NCI-H82 (cell line): ENCODE measurements around the gene ADI1.

ENCODE experiments used
- DNase-seq: peaks from one replicate; lab custom pipeline; 2025; lab: John Stamatoyannopoulos, UW

Gene ADI1, protein sequence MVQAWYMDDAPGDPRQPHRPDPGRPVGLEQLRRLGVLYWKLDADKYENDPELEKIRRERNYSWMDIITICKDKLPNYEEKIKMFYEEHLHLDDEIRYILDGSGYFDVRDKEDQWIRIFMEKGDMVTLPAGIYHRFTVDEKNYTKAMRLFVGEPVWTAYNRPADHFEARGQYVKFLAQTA

DNA sequence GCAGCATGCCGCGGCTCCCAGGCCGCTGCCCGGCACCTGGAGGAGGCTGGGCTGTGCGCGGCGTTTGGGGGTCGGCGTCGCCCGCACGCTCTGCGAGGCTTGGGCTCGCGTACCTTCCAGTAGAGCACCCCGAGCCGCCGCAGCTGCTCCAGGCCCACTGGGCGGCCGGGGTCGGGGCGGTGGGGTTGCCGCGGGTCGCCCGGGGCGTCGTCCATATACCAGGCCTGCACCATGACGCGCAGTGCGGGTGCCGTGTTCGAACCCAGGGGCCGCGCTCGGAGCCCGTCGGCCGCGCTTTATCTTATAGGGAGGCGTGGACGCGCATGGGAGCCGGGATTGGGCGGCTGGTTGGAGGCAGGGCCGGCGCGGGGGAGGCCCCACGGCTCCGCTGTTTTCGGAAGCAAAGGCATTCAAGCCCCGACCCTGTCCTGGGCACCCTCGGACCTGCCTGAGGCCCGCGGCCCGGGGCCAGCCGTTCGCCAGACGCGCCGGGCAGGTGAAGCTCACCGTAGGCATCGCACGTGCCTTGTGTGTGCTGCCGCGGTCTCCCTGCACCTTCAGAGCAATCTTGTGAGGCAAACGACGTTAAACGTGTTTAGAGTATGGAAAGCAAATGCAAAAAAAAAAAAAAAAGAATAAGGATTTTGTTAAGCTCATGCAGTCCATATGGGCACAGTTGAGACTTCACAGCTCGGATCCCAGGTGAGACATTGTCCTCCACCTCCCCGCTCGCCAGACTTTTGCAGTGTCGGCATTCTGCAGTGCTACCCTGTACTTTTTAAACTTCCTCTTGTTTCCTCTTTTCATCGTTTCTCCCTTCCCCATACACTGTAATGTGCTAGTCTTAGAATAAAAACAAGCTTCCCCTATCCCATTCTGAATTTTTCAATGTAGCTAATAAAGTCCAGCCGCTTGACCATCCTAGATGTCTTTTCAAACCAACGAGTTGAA is at the start of gene ADI1:
TSS of gene ADI1 (minus strand) at position 277 of the 951 bp plus-strand sequence. CDS start at position 233, 44 bp downstream.
- DNase-seq: peak; percentile 92

- DNase-seq: no peak
Observed at GRCh38 chr2:3566806-3567205, 47.5 kb upstream of the ADI1 start.

DNA sequence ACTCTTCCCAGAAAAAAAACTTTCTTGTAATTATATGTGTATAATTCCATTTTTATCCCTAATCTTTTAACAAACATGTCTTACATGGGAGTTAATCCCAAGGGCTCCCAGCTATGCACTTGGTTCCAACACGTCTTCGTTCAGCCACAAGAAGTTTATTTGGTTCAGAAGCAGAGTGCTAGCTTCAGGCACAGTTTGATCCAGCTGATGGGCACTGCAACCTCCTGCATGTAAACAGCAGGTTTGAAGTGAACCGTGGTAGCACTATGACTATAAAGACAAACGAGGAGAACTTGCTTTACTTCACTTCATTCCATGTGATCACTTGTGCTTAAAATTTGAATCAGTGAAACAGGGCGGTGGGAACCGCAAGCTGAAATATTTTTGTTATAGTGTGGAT is 45.8 kb upstream of the ADI1 start:
- no peak for DNase-seq

DNA sequence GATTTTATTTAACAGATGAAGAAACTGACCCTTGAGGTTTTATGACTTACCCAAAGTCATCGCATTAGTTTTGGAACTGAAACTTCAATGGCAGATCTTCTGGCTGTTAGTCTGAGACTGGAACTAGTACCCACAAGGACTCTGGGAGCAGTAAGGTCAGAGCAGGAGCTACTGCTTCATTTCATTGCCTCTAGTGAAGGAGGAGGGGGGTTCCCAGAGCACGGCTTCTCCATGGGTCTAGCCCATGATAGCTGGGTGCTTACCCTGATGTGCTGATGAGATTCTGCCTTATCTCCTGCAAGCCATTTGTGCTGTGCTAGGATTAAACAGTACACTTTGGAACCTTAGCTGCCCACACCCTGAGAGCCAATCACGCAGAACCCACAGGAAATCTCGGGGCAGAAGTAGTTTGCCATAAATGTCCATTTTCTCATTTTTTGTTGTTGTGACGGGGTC is 44.2 kb upstream of the ADI1 start:
- DNase-seq: no peak

GRCh38 chr2:3558205-3559014 is 39.1 kb upstream of the ADI1 start, which contains the start of gene RNASEH1:
Gene RNASEH1, minus strand, starts transcription at chr2:3558333. Its CDS starts 73 bp downstream, at chr2:3558260.
- peak; percentile 100 for DNase-seq

- no peak for DNase-seq
Observed at GRCh38 chr2:3557639-3558204, 38.4 kb upstream of the ADI1 start.

DNA sequence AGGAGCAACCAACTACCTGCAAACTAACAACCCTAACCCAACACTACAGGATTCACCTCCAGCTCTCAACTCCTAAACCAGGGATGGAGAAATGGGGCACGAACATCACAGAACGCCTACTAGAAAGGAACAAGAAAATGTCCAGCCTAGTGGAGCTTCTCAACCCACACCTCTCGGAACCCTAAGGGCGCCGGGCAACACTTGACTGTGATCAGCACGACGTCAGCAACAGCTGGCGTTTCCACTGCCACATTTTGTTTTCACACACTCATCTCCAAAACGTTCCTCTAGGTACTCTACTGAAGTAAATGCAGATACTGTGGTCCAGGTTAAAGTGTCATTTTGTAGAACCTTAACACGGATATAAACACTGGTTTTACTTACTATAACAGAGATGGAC is 34.6 kb upstream of the ADI1 start:
- DNase-seq: no peak

DNA sequence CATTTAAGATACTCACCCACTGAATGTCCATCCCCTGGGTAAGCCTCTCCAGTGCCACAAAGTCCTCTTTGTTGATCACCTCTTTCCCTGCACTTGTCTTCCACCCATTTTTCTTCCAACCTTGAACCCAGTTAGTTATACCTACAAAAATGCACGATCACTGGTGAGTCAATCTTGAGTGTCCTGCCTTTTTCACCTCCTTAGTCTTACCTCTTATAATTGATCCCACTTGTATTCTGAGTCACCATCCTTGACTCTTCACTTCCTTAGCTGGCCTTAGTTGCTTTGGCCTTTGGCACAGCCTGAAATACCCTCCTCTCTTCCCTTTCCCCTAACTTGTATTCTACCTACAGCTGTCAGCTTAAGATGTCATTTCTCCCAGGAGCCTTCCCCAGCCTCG is 28.6 kb upstream of the ADI1 start:
- no peak for DNase-seq

GRCh38 chr2:3545788-3546478 is 26.6 kb upstream of the ADI1 start:
- DNase-seq: no peak

DNA sequence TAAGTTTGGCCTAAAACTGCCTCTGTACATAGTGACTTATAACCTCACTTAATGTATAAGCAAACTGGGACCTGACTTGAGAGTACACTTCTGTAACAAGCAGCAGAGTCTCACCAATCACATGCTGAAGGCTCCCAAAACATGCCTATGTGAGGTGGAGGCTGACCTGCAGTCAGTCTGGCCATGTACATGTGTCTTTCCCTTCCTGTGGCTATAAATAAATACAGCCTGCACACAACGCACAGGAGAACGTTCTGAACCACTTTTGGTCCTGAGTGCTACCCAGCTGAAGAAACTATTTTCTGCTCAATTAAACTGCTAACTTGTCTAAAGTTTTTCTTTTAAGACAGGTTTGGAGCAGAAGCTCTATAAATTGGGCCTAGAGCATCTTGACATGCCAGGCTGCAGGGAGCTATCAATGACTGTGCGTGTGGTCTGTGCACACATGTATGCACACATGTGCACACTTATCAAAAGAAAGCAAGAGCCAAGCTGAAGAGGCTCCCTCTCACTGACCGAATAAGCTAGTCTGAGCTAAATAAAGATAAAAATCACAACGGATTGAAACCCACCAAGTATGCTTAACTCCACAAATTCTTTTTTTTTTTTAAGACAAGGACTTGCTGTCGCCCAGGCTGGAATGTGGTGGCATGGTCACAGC is 23.8 kb upstream of the ADI1 start:
- DNase-seq: no peak

DNA sequence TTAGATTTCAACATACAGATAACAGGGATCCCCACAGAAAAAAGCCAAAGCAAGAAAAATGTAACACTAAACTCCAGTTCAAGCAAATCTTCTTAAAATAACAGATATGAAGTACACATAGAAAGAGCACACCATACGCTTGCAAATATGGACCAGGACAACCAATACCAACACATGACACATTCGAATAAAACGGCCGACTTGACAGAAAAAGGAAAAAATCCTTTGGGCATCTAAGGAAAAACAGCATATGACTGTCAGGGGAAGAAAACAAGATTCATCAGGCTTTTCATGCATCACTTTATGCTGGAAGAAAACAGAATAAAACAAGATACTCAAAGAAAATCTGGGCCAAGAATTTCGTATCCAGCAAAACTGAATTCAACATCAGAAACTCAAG is 22.8 kb upstream of the ADI1 start:
- DNase-seq: no peak

DNA sequence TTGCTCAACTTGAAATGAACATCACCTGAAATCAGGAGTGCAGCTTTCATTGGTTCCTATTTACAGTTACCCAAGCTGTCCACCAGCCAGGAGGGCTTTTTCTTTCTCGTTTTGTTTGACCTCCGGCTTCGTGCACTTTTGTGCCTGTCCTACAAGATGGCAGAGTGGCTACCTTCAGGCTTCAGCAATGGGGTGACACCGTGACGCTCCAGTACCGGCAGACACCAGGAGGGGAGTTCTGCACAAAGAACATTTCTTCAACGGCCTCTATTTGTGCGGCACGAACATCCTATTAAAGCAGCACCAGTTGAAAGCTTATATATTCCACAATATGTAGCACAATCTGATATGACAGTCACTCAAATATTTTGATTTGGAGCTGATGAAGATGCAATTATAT is 20.5 kb upstream of the ADI1 start:
- DNase-seq: peak; percentile 15

GRCh38 chr2:3536682-3537632 is 17.6 kb upstream of the ADI1 start:
- DNase-seq: peak; percentile 50

DNA sequence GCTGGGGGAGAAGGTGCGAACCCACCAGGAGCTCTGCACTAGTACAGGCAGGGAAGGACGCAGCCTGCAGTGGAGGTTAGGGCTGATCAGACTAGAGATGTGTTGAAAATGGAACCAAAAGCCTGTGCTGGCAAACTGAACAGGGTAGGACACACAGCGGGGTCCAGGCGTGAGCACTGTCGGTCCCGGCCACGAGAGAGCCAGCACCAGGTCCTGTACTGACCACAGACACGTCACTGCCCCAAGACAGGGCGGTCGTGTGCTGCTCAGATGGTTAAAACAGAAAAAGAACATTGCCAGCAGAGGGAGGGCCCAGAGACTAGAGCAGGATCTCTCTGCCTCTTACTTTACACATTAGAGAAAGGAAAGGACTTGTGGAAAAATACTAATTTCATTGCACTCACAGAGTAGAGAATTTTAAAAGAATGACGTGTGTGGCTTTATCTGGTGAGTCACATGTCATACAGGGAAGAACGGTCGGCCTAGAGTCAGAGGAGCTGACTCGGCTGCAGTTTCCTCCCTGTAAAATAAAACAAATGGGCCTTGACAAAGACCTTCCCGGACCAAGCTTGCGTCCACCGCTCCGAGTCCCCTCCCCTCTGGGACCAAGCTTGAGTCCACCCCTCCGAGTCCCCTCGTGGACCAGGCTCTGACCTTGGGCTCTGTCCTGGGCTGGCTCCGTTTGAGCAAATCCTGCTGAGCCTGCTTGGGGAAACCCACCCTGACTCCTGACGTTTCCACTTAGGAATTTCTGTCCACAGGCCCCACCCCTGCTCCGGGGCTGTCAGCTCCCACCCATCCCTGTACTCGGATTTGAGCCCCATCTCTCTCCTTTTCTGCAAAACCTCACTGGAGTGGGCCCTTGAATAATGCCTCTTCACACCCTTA is 16.7 kb upstream of the ADI1 start:
- no peak for DNase-seq

DNA sequence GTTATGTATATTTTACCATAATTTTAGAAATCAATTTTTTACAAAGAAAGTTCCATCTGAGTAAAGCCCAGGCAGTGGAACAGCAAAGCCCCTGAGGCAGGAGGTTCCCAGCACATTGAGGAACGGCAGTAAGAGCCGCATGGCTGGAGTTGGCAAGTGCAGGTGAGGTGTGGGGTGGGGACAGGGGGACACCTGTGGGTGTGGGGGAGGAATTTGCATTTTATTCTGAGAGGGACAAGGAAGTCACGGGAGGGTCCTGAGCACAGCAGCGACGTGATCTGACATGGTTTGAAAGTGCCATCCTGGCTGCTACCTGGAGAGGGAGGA is 16.1 kb upstream of the ADI1 start:
- DNase-seq: no peak

DNA sequence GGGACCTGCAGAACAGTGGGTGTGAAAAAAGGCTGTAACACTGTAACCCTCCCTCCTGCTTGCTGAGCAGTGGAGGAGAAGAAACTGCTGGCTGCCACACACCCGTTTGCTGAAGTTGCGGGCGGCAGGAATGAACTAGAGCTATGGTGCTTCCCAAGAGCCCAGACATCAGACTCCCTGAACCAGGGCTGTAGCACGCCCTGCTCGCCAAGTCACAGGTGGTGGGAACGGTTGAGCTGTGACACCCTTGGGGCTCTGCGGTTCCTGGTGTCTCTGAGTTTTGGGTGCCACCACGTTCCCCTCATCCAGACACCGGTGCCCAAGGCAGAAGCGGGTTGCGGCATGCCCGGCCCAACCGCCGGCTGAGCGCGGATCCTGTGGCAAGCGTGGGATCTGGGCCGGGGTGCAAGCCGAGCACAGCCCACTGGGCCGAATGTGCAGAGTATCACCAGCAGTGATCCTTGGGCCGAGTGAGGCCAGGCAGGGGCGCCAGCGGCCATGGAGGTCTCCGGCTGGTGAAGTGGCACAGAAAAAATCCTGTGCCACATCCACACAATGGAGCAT is 15.0 kb upstream of the ADI1 start:
- DNase-seq: no peak

- no peak for DNase-seq
Observed at GRCh38 chr2:3533836-3534235, 14.5 kb upstream of the ADI1 start.

- DNase-seq: no peak
Observed at GRCh38 chr2:3532941-3533340, 13.6 kb upstream of the ADI1 start.
